T-helper 1 cell treated with Interleukin-12 subunit alpha and Interleukin-12 subunit beta and Interleukin-4 antibody, amounts not matched to agents 30 μg/mL and 1 μg/mL, for 36 hours (primary cell): ENCODE measurements around the gene SUN2.

ENCODE experiments used
- H3K27ac Mint-ChIP-seq: one replicate; pipeline ENCODE4 v1.8.0; 2021; ENCODE audit warnings: mild to moderate bottlenecking, mixed read lengths
- H3K27me3 Mint-ChIP-seq: one replicate; pipeline ENCODE4 v1.8.0; 2021; ENCODE audit warnings: low read depth, mixed read lengths
- H3K36me3 Mint-ChIP-seq: one replicate; pipeline ENCODE4 v1.8.0; 2021; ENCODE audit warnings: low read depth, mixed read lengths
- H3K4me1 Mint-ChIP-seq: one replicate; pipeline ENCODE4 v1.8.0; 2021; ENCODE audit warnings: low read depth, mixed read lengths
- H3K4me3 Mint-ChIP-seq: one replicate; pipeline ENCODE4 v1.8.0; 2021; ENCODE audit warnings: mild to moderate bottlenecking, moderate library complexity, mixed read lengths
- H3K9me3 Mint-ChIP-seq: one replicate; pipeline ENCODE4 v1.8.0; 2021; ENCODE audit warnings: mixed read lengths

Gene SUN2

GRCh38 chr22:38768036-38768435, 12.2 kb upstream of the SUN2 start:
- H3K27me3 Mint-ChIP-seq, result no peaks in the 10 kb centered on the region
- H3K36me3 Mint-ChIP-seq, result no peaks in the 10 kb centered on the region
- no peak overlapping the region for H3K27ac Mint-ChIP-seq
- no peak overlapping the region for H3K4me3 Mint-ChIP-seq
- no peaks in the 10 kb centered on the region for H3K9me3 Mint-ChIP-seq
- peaks cover 6% of the 10 kb centered on the region for H3K4me1 Mint-ChIP-seq

DNA sequence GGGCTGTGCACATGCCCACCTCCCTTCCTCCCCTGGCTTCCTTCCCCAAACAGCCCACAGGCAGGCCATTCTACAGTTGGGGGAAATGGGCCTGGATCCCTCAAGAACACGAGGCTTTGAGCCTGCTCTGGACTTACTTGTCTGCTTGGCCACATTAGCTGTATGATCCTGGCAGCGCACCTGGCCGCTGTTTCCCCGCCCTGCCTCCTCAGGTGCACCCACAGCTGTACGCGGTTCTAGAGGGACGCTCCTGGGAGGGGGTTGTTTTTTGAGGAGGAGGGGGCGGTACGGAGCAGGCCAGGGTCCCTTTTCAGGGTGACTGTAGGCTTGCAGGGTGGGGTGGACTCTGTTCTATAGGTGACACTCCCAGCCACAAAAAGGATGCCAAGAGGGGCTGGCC, 11.5 kb upstream of the SUN2 start:
- Mint-ChIP-seq H3K9me3 (no peaks in the 10 kb centered on the region), H3K27ac (no peak overlapping the region), H3K36me3 (no peaks in the 10 kb centered on the region), H3K27me3 (no peaks in the 10 kb centered on the region), H3K4me3 (no peak overlapping the region), H3K4me1 (peaks cover 6% of the 10 kb centered on the region)

GRCh38 chr22:38766076-38766777, 10.4 kb upstream of the SUN2 start:
- no peaks in the 10 kb centered on the region for H3K9me3 Mint-ChIP-seq
- no peak overlapping the region for H3K27ac Mint-ChIP-seq
- peaks cover 4% of the 10 kb centered on the region for H3K4me1 Mint-ChIP-seq
- H3K4me3 Mint-ChIP-seq, result no peak overlapping the region
- H3K36me3 Mint-ChIP-seq, result no peaks in the 10 kb centered on the region
- no peaks in the 10 kb centered on the region for H3K27me3 Mint-ChIP-seq

GRCh38 chr22:38762551-38762983, 6.8 kb upstream of the SUN2 start:
- H3K4me1 Mint-ChIP-seq, result peaks cover 20% of the 10 kb centered on the region
- H3K9me3 Mint-ChIP-seq, result no peaks in the 10 kb centered on the region
- no peaks in the 10 kb centered on the region for H3K27me3 Mint-ChIP-seq
- peaks cover 2% of the 10 kb centered on the region for H3K36me3 Mint-ChIP-seq
- peak overlapping the region; percentile 50 for H3K27ac Mint-ChIP-seq
- H3K4me3 Mint-ChIP-seq, result no peak overlapping the region

- Mint-ChIP-seq H3K27me3 (no peaks in the 10 kb centered on the region), H3K9me3 (no peaks in the 10 kb centered on the region), H3K4me1 (peaks cover 30% of the 10 kb centered on the region), H3K4me3 (no peak overlapping the region), H3K27ac (no peak overlapping the region), H3K36me3 (peaks cover 4% of the 10 kb centered on the region)
Observed at GRCh38 chr22:38761202-38762162, 5.7 kb upstream of the SUN2 start.

DNA sequence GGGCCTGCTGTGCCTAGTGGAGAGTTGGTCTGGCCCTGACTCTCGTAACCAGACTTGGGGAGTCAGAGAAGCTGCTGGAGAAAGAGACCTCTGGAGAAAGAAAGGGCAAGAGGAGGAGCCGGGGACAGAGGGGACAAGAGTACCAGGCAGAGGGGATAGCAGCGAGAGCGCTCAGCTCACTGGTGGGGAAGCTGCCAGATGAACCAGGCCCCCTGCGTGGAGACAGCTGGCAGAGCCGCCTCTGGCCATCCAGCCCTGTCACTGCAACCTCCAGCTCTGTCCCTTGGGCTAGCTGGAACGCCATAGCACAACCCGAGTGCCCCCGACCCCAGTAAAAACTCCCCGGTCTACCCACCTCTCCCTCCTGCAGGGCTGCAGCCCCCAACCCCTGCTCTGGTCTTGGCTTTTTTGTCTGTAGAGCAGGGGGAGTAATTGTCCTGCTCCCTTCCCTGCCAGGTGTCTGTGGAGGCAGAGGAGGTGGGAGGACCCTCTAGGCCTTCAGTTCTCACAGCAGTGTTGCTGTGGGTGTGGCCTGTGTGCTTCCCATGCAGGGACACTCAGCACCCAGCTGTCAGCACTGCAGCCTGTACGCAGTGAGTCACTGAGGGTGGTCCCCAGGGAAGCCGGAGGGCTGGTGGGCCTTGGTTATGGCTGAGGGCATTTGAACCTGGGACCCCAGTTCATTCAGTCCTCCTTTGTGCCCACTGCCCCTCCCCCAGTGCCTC, 4.8 kb upstream of the SUN2 start:
- H3K36me3 Mint-ChIP-seq, result peaks cover 4% of the 10 kb centered on the region
- H3K27me3 Mint-ChIP-seq, result no peaks in the 10 kb centered on the region
- H3K4me1 Mint-ChIP-seq, result peaks cover 31% of the 10 kb centered on the region
- no peak overlapping the region for H3K4me3 Mint-ChIP-seq
- no peak overlapping the region for H3K27ac Mint-ChIP-seq
- H3K9me3 Mint-ChIP-seq, result no peaks in the 10 kb centered on the region

DNA sequence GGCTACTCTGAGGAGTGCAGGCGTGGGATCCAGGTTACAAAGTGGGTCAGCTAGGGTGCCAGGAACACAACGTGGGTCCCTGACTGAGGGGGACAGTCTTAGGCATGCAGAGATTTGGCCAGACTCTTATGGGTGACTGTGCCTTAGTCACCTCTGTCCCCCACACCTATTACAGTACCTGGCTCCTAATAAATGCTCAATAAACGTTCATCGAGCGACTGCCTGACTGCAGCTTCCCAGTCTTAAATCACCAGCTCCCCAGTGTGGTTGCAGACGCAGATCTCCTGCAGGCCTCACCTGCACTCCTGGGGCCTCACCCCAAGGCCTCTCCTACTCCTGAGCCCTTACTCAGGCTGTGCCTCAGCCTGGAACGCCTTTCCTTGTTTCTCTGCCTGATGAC, 3.2 kb upstream of the SUN2 start:
- Mint-ChIP-seq H3K9me3 (no peaks in the 10 kb centered on the region), H3K4me1 (peaks cover 29% of the 10 kb centered on the region), H3K4me3 (peak overlapping the region; percentile 42), H3K27me3 (no peaks in the 10 kb centered on the region), H3K27ac (peak overlapping the region; percentile 56), H3K36me3 (peaks cover 14% of the 10 kb centered on the region)

DNA sequence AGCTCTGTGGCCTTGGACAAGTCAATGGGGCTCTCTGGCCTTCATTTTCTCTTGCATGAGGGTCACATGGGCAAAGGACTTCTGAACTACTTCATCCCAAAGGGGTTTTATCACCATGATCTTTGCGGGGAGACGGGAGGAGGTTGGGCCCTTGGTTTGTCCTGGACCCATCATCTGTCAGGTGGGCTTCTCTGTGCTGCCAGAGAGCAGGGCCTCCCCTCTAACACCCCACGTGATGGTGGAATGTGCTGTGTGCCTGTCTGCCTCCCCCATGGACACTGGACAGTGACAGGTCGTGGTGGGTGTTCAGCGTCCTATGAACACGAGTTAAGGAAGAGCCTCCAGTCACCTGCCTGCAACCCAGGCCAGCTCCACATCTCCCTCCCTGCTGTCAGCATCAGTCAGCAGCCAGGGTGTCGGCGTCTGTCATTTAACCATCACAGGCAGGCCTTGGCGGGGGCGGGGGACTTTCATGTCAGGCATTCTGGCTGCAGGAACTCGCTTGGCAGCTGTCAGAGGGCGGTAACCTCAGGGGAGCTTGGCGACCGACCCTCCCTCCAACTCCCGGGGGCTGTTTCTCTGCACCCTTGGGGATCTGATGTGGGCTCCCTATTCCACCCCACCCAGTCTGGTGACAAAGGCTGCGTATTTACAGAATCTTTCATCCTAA, 2.6 kb upstream of the SUN2 start:
- Mint-ChIP-seq H3K9me3 (no peaks in the 10 kb centered on the region), H3K27ac (peak overlapping the region; percentile 56), H3K4me1 (peaks cover 30% of the 10 kb centered on the region), H3K27me3 (no peaks in the 10 kb centered on the region), H3K36me3 (peaks cover 20% of the 10 kb centered on the region), H3K4me3 (peak overlapping the region; percentile 95)

GRCh38 chr22:38757464-38757757, 1.6 kb upstream of the SUN2 start:
- peaks cover 25% of the 10 kb centered on the region for H3K36me3 Mint-ChIP-seq
- peak overlapping the region; percentile 95 for H3K4me3 Mint-ChIP-seq
- H3K27ac Mint-ChIP-seq, result peak overlapping the region; percentile 95
- H3K9me3 Mint-ChIP-seq, result no peaks in the 10 kb centered on the region
- H3K27me3 Mint-ChIP-seq, result no peaks in the 10 kb centered on the region
- peaks cover 35% of the 10 kb centered on the region for H3K4me1 Mint-ChIP-seq

GRCh38 chr22:38756711-38757463, 1.1 kb upstream of the SUN2 start:
- Mint-ChIP-seq H3K27ac (peak overlapping the region; percentile 95), H3K27me3 (no peaks in the 10 kb centered on the region), H3K9me3 (no peaks in the 10 kb centered on the region), H3K36me3 (peaks cover 29% of the 10 kb centered on the region), H3K4me3 (peak overlapping the region; percentile 95), H3K4me1 (peaks cover 39% of the 10 kb centered on the region)

DNA sequence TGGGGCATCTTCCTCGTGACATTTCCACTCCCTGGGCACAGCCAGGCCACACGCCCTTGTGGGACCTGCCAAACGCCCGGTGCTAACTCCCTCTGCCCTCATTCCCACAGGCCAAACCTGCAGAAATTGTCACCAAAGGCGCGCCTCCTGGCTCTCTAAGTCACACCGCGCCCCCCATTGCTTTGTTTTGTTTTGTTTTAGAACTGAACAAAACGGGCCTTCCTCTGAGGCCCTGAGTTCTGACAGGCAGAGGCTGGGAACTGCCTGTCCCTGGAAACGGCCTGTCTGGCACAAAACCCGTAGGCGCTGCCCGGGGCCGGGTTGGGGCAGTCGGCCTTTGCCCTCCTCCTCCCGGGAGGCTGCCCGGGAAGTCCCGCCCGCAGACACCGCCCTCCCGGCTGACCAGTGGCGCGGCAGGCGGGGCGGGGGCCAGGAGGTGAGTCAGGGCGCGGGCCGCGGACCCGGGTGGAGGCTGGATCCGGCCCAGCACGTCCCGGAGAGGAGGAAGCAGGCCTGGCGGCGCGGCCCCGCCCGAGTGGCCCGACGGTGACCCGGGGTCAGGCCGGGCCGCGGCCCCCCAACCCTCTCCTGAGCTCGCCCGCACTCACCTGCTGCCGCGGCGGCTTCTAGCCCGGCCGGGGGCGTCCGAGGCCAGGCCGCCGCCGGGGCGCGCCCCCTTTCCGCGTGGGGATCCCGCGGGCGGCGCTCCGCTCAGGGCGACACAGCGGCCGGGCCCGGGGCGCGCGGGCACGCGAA, 465 bp downstream of the SUN2 start:
- Mint-ChIP-seq H3K9me3 (no peaks in the 10 kb centered on the region), H3K4me1 (peaks cover 51% of the 10 kb centered on the region), H3K4me3 (peak overlapping the region; percentile 98), H3K27ac (peak overlapping the region; percentile 83), H3K27me3 (no peaks in the 10 kb centered on the region), H3K36me3 (peaks cover 41% of the 10 kb centered on the region)

DNA sequence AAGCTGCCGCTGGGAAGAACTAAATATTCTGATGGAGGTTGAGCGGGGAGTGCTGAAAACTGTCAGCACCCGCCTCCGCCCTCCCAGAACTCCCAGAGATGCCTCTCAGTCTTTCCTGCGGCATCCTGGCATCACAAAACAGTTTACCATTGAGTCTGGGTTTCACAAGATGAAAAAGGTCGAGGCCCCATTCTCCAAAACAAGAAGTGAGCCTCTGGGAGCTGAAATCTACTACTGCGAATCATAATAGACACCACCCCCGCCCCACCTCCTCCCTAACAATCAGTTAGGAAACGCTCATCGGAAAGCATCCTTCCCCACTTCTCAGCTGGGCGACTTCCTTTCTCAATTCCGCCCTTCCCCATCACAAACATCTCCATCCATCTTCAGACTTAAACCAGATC, 1.0 kb downstream of the SUN2 start:
- Mint-ChIP-seq H3K9me3 (no peaks in the 10 kb centered on the region), H3K27ac (peak overlapping the region; percentile 83), H3K4me3 (peak overlapping the region; percentile 98), H3K36me3 (peaks cover 47% of the 10 kb centered on the region), H3K27me3 (no peaks in the 10 kb centered on the region), H3K4me1 (peaks cover 56% of the 10 kb centered on the region)
